GM18517 (cell line): Measurements from ENCODE around the gene DPYD.

ENCODE experiments used
- ATAC-seq: cut with Tn5 transposase; IDR thresholded peaks from one replicate; pipeline ENCODE4 v1.9.1; 2021; ENCODE audit warnings: mild to moderate bottlenecking, moderate library complexity; ENCODE audit not compliant: unreplicated experiment

The DPYD gene

GRCh38 chr1:97907886-97908285 lies 12.9 kb downstream of the DPYD start:
- ATAC-seq, result no peak

- no peak for ATAC-seq
Measured at GRCh38 chr1:97906567-97907241, 14.1 kb downstream of the DPYD start.

- ATAC-seq, result no peak
Measured at GRCh38 chr1:97905141-97905940, 15.5 kb downstream of the DPYD start.

- no peak for ATAC-seq
Measured at GRCh38 chr1:97904534-97904933, 16.3 kb downstream of the DPYD start.

- ATAC-seq, result no peak
Measured at GRCh38 chr1:97903626-97904025, 17.2 kb downstream of the DPYD start.

- ATAC-seq, result no peak
Measured at GRCh38 chr1:97902067-97902466, 18.8 kb downstream of the DPYD start.

GRCh38 chr1:97901017-97901658 lies 19.7 kb downstream of the DPYD start:
- no peak for ATAC-seq

GRCh38 chr1:97898948-97899347 lies 21.9 kb downstream of the DPYD start:
- ATAC-seq, result no peak

- no peak for ATAC-seq
Measured at GRCh38 chr1:97895278-97895677, 25.6 kb downstream of the DPYD start.

- no peak for ATAC-seq
Measured at GRCh38 chr1:97893844-97894243, 27.0 kb downstream of the DPYD start.

- ATAC-seq, result no peak
Measured at GRCh38 chr1:97886199-97886598, 34.6 kb downstream of the DPYD start.

- no peak for ATAC-seq
Measured at GRCh38 chr1:97883823-97884222, 37.0 kb downstream of the DPYD start.

- ATAC-seq, result no peak
Measured at GRCh38 chr1:97877307-97877706, 43.5 kb downstream of the DPYD start.

- ATAC-seq, result no peak
Measured at GRCh38 chr1:97875996-97876395, 44.8 kb downstream of the DPYD start.

- ATAC-seq, result no peak
Measured at GRCh38 chr1:97870589-97870988, 50.2 kb downstream of the DPYD start.

GRCh38 chr1:97869441-97869840 lies 51.4 kb downstream of the DPYD start:
- no peak for ATAC-seq

GRCh38 chr1:97867127-97867526 lies 53.7 kb downstream of the DPYD start:
- no peak for ATAC-seq

GRCh38 chr1:97864615-97865014 lies 56.2 kb downstream of the DPYD start:
- ATAC-seq, result no peak

- ATAC-seq, result no peak
Measured at GRCh38 chr1:97853221-97853620, 67.6 kb downstream of the DPYD start.

GRCh38 chr1:97849345-97850340 lies 71.2 kb downstream of the DPYD start:
- ATAC-seq, result no peak

- ATAC-seq, result no peak
Measured at GRCh38 chr1:97845805-97846204, 75.0 kb downstream of the DPYD start.
